ENCODE data around the gene SENP5.
"Not testable (repeated sequence)": the region's sequence is repeated elsewhere in the genome, so short reads cannot be mapped to it uniquely, and the experiment has no call there.

The SENP5 gene

GRCh38 chr3:196941729-196942225 lies 74.1 kb downstream of the SENP5 start:
- WGBS (ENCODE audit: insufficient coverage, insufficient read length): no CpG with 5 or more reads among the region's 31 CpGs
- Histone ChIP-seq H3K36me3 (ENCODE audit: control insufficient read depth, insufficient read depth, low read length) (peaks cover 3% of the 10 kb centered on the region; the same call in 1 of the 2 replicates), H3K4me3 (ENCODE audit: low read length) (peak overlapping the region; percentile 94), H3K27ac (ENCODE audit: low read length) (no peak overlapping the region), H3K27me3 (ENCODE audit: control insufficient read depth, insufficient read depth, low read length) (no peaks in the 10 kb centered on the region), H3K9me3 (ENCODE audit: control insufficient read depth, insufficient read depth, low read length) (no peaks in the 10 kb centered on the region), H3K4me1 (ENCODE audit: control insufficient read depth, insufficient read depth, low read length) (no peaks in the 10 kb centered on the region; the same call in 1 of the 2 replicates)
- DNase-seq (ENCODE audit: low read depth, low spot score): no peak

- no peak within 1 kb of the TSS for H3K27ac ChIP-seq (ENCODE audit: low read length)
- no peaks in the 10 kb centered on the region; the same call in 1 of the 2 replicates for H3K4me1 ChIP-seq (ENCODE audit: control insufficient read depth, insufficient read depth, low read length)
- WGBS (ENCODE audit: insufficient coverage, insufficient read length): no CpG with 5 or more reads among the region's 77 CpGs
- H3K4me3 ChIP-seq (ENCODE audit: low read length): peak within 1 kb of the TSS; percentile 94
- no peaks in the 10 kb centered on the region for H3K27me3 ChIP-seq (ENCODE audit: control insufficient read depth, insufficient read depth, low read length)
- DNase-seq (ENCODE audit: low read depth, low spot score): peak; percentile 97
- H3K9me3 ChIP-seq (ENCODE audit: control insufficient read depth, insufficient read depth, low read length): no peaks in the 10 kb centered on the region
- no peaks in the 10 kb centered on the region; the same call in 1 of the 2 replicates for H3K36me3 ChIP-seq (ENCODE audit: control insufficient read depth, insufficient read depth, low read length)
Measured at GRCh38 chr3:196942226-196942914, 74.7 kb downstream of the SENP5 start, which contains the start of gene NCBP2. Gene NCBP2, minus strand, starts transcription at chr3:196942528. Its CDS starts 25 bp downstream, at chr3:196942503.

DNA sequence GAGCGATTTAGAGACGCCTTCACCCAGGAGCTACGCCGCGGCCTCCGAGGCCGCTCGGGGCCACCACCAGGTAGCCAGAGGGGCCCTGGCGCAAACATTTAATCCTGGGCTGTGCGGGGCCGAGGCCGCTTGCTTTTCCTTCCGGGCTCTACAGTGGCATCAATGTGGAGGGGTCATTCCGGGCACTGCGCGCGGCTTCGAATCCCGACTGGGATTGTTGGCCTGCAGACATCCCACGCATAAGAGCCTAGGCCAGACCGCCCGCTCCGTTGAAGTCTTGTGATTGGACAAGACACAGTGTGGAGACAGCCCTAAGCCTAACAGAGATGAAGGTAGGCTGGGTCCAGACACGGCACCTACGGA lies 75.2 kb downstream of the SENP5 start:
- Histone ChIP-seq H3K4me3 (ENCODE audit: low read length) (peak overlapping the region; percentile 94), H3K9me3 (ENCODE audit: control insufficient read depth, insufficient read depth, low read length) (no peaks in the 10 kb centered on the region), H3K4me1 (ENCODE audit: control insufficient read depth, insufficient read depth, low read length) (no peaks in the 10 kb centered on the region; the same call in 1 of the 2 replicates), H3K27me3 (ENCODE audit: control insufficient read depth, insufficient read depth, low read length) (no peaks in the 10 kb centered on the region), H3K36me3 (ENCODE audit: control insufficient read depth, insufficient read depth, low read length) (no peaks in the 10 kb centered on the region), H3K27ac (ENCODE audit: low read length) (no peak overlapping the region)
- WGBS (ENCODE audit: insufficient coverage, insufficient read length): no CpG with 5 or more reads among the region's 25 CpGs
- no peak for DNase-seq (ENCODE audit: low read depth, low spot score)

DNA sequence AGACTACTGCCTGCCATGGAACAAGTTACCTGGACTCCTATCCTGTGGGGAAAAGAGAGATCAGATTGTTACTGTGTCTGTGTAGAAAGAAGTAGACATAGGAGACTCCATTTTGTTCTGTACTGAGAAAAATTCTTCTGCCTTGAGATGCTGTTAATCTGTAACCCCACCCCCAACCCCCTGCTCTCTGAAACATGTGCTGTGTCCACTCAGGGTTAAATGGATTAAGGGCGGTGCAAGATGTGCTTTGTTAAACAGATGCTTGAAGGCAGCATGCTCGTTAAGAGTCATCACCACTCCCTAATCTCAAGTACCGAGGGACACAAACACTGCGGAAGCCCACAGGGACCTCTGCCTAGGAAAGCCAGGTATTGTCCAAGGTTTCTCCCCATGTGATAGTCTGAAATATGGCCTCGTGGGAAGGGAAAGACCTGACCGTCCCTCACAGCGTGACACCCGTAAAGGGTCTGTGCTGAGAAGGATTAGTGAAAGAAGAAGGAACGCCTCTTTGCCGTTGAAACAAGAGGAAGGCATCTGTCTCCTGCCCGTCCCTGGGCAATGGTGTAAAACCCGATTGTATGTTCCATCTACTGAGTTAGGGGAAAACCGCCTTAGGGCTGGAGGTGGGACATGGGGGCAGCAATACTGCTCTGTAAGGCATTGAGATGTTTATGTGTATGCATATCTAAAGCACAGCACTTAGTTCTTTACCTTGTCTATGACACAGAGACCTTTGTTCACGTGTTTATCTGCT lies 76.5 kb downstream of the SENP5 start:
- H3K4me1 ChIP-seq (ENCODE audit: control insufficient read depth, insufficient read depth, low read length); H3K27ac ChIP-seq (ENCODE audit: low read length); H3K36me3 ChIP-seq (ENCODE audit: control insufficient read depth, insufficient read depth, low read length); H3K4me3 ChIP-seq (ENCODE audit: low read length); H3K27me3 ChIP-seq (ENCODE audit: control insufficient read depth, insufficient read depth, low read length); H3K9me3 ChIP-seq (ENCODE audit: control insufficient read depth, insufficient read depth, low read length); DNase-seq (ENCODE audit: low read depth, low spot score): not testable (repeated sequence)
- WGBS (ENCODE audit: insufficient coverage, insufficient read length): no CpG with 5 or more reads among the region's 14 CpGs

DNA sequence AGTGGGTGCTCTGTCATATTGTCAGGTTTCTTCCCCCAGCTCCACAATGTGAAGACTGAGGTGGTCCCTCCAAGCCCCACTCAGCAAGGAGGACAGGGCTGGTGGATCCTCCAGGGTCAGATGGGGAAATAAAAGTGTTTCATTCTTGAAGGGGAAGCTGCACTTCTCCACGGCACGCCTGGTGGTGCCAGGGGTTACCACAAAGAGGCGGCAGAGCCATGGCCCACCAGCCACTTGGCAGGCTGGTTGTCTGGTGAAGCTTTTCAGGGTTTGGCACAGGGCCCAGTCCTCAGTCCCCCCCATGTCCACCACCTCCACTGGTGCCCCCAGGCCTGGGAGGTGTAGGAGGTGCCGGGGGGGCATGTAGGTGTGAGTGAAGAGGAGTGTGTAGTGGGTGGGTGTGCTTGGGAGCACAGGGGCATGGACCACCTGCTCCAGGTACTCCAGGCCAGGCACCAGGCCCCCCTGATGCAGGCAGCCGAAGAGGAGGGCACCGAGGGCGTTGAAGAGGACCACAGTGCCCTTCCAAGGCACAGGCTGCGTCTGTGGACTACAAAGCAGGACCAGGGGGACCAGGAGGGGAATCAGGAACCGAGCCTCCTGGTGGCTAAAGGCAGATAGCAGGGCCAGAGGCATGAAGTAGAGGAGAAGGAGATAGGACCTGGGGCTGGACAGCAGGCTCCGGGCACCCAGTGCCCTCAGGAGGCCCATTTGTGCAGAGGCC lies 79.6 kb downstream of the SENP5 start:
- WGBS (ENCODE audit: insufficient coverage, insufficient read length): no CpG with 5 or more reads among the region's 10 CpGs
- H3K27ac ChIP-seq (ENCODE audit: low read length): no peak overlapping the region
- H3K4me1 ChIP-seq (ENCODE audit: control insufficient read depth, insufficient read depth, low read length): no peaks in the 10 kb centered on the region; the same call in 1 of the 2 replicates
- no peaks in the 10 kb centered on the region for H3K27me3 ChIP-seq (ENCODE audit: control insufficient read depth, insufficient read depth, low read length)
- no peak overlapping the region for H3K4me3 ChIP-seq (ENCODE audit: low read length)
- DNase-seq (ENCODE audit: low read depth, low spot score): no peak
- no peaks in the 10 kb centered on the region for H3K9me3 ChIP-seq (ENCODE audit: control insufficient read depth, insufficient read depth, low read length)
- no peaks in the 10 kb centered on the region for H3K36me3 ChIP-seq (ENCODE audit: control insufficient read depth, insufficient read depth, low read length)

GRCh38 chr3:196947860-196948441 lies 80.2 kb downstream of the SENP5 start:
- no peak for DNase-seq (ENCODE audit: low read depth, low spot score)
- Histone ChIP-seq H3K4me1 (ENCODE audit: control insufficient read depth, insufficient read depth, low read length) (no peaks in the 10 kb centered on the region; the same call in 1 of the 2 replicates), H3K36me3 (ENCODE audit: control insufficient read depth, insufficient read depth, low read length) (no peaks in the 10 kb centered on the region), H3K4me3 (ENCODE audit: low read length) (no peak overlapping the region), H3K27me3 (ENCODE audit: control insufficient read depth, insufficient read depth, low read length) (no peaks in the 10 kb centered on the region), H3K27ac (ENCODE audit: low read length) (no peak overlapping the region), H3K9me3 (ENCODE audit: control insufficient read depth, insufficient read depth, low read length) (no peaks in the 10 kb centered on the region)
- WGBS (ENCODE audit: insufficient coverage, insufficient read length): no CpG with 5 or more reads among the region's 28 CpGs

GRCh38 chr3:196948442-196949284 lies 80.9 kb downstream of the SENP5 start:
- Histone ChIP-seq H3K9me3 (ENCODE audit: control insufficient read depth, insufficient read depth, low read length) (no peaks in the 10 kb centered on the region), H3K4me1 (ENCODE audit: control insufficient read depth, insufficient read depth, low read length) (no peaks in the 10 kb centered on the region; the same call in 1 of the 2 replicates), H3K27me3 (ENCODE audit: control insufficient read depth, insufficient read depth, low read length) (no peaks in the 10 kb centered on the region), H3K27ac (ENCODE audit: low read length) (no peak overlapping the region), H3K36me3 (ENCODE audit: control insufficient read depth, insufficient read depth, low read length) (no peaks in the 10 kb centered on the region), H3K4me3 (ENCODE audit: low read length) (no peak overlapping the region)
- no peak for DNase-seq (ENCODE audit: low read depth, low spot score)
- no CpG with 5 or more reads among the region's 22 CpGs for WGBS (ENCODE audit: insufficient coverage, insufficient read length)

DNA sequence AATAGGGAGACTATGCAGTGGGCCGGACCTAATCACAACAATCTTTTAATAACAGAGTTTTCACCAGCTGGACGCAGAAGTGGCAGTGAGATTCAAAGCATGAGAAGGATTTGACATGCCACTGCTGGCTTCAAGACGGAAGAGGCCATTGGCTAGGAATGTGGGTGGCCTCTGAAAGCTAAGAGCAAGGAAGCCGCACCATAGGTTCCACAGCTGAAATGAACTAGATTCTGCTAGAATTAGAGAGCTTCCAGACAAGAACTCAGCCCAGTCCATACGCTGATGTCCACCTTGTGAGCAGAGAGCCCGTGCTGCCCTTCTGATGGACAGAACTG lies 81.5 kb downstream of the SENP5 start:
- Histone ChIP-seq H3K27me3 (ENCODE audit: control insufficient read depth, insufficient read depth, low read length) (no peaks in the 10 kb centered on the region), H3K27ac (ENCODE audit: low read length) (no peak overlapping the region), H3K4me3 (ENCODE audit: low read length) (no peak overlapping the region), H3K9me3 (ENCODE audit: control insufficient read depth, insufficient read depth, low read length) (no peaks in the 10 kb centered on the region), H3K4me1 (ENCODE audit: control insufficient read depth, insufficient read depth, low read length) (no peaks in the 10 kb centered on the region), H3K36me3 (ENCODE audit: control insufficient read depth, insufficient read depth, low read length) (no peaks in the 10 kb centered on the region)
- no peak for DNase-seq (ENCODE audit: low read depth, low spot score)
- WGBS (ENCODE audit: insufficient coverage, insufficient read length): no CpG with 5 or more reads among the region's 6 CpGs

GRCh38 chr3:196949750-196950149 lies 82.0 kb downstream of the SENP5 start:
- no CpG with 5 or more reads among the region's 6 CpGs for WGBS (ENCODE audit: insufficient coverage, insufficient read length)
- no peak overlapping the region for H3K27ac ChIP-seq (ENCODE audit: low read length)

More at GRCh38 chr3:196949750-196950149, 82.0 kb downstream of the SENP5 start:
- Histone ChIP-seq H3K9me3 (ENCODE audit: control insufficient read depth, insufficient read depth, low read length) (no peaks in the 10 kb centered on the region), H3K4me1 (ENCODE audit: control insufficient read depth, insufficient read depth, low read length) (no peaks in the 10 kb centered on the region), H3K27me3 (ENCODE audit: control insufficient read depth, insufficient read depth, low read length) (no peaks in the 10 kb centered on the region), H3K4me3 (ENCODE audit: low read length) (no peak overlapping the region), H3K36me3 (ENCODE audit: control insufficient read depth, insufficient read depth, low read length) (no peaks in the 10 kb centered on the region)
- no peak for DNase-seq (ENCODE audit: low read depth, low spot score)
